Esophagus squamous epithelium (tissue), 5 donors: ENCODE measurements around the gene MYO1D. TPM values are rescaled to one million over a fixed set of nuclear protein-coding genes. Genes with fewer than 3 reads are reported as not detected.
"Not testable (repeated sequence)": the region's sequence is repeated elsewhere in the genome, so short reads cannot be mapped to it uniquely, and the experiment has no call there.

Source experiments
- DNase-seq: peaks from one replicate; lab custom pipeline; 2025; lab: John Stamatoyannopoulos, UW
- H3K27ac ChIP-seq, 4 donors: fragments of 200-600 bp; sonication (generic); one replicate each; pipeline ENCODE4 v1.5.1; 2016 to 2019; ENCODE audit warnings: mild to moderate bottlenecking in 1 of 4
- H3K27me3 ChIP-seq, 4 donors: fragments of 200-600 bp; sonication (generic); 1 replicate in 3 of 4; 2 replicates in 1 of 4; pipeline versions ENCODE4 v1.5.1 to v1.6.0; 2017 to 2021; ENCODE audit warnings: antibody characterized with exemption in 1 of 4
- H3K36me3 ChIP-seq, 3 donors: fragments of 200-600 bp; sonication (generic); one replicate each; pipeline ENCODE4 v1.5.1; 2016 to 2019
- H3K4me1 ChIP-seq, 3 donors: fragments of 200-600 bp; sonication (generic); one replicate each; pipeline ENCODE4 v1.5.1; 2017 to 2019
- H3K4me3 ChIP-seq, 4 donors: fragments of 200-600 bp; sonication (generic); 1 replicate in 3 of 4; 2 replicates in 1 of 4; pipeline ENCODE4 v1.5.1; 2016 to 2019; ENCODE audit warnings: mild to moderate bottlenecking in 2 of 4, moderate library complexity in 1 of 4
- H3K9me3 ChIP-seq, 3 donors: fragments of 200-600 bp; sonication (generic); one replicate each; pipeline ENCODE4 v1.5.1; 2016 to 2019
- CTCF ChIP-seq, 6 experiments: fragments of 450-650 bp in 4 of 6; fragments of 200-600 bp in 2 of 6; sonication (generic) in 2 of 6; IDR thresholded peaks; one replicate each; pipeline ENCODE4 v1.5.1; 2016 to 2019; ENCODE audit warnings: antibody characterized with exemption in 6 of 6, mild to moderate bottlenecking in 4 of 6, moderate library complexity in 4 of 6
- POLR2A ChIP-seq, 4 donors: fragments of 450-650 bp; IDR thresholded peaks; one replicate each; pipeline ENCODE4 v1.6.1; 2017; ENCODE audit warnings: antibody characterized with exemption in 4 of 4, mild to moderate bottlenecking in 4 of 4, moderate library complexity in 3 of 4
- WGBS, 2 donors: methylation state at CpG; one replicate each; pipeline ENCODE4 v1.1.5; 2018; 5-methylcytosine and 5-hydroxymethylcytosine counted together
- intact Hi-C: fragments of 100-400 bp; cut with DNase I; formaldehyde crosslinking; loops from one replicate; pipeline ENCODE4 v1.15.0; 2022
- total RNA-seq, 4 donors: library from RNA; depleted of rRNA; stranded (reverse); fragments of >200 nt; gene quantifications; one replicate each; pipeline ENCODE4 v1.1.0, GENCODE V29; 2016
- donor health status: DM: yes; HTN: yes; CAD: no.

Gene MYO1D
- total RNA-seq, 4 donors from 2014 or later = 58.8 to 86.8 (median 64.3) TPM

GRCh38 chr17:32529604-32530003 is 347.3 kb downstream of the MYO1D start:
- peaks cover 0 to 22% (median 0%) of the 10 kb centered on the region in 3 donors for H3K36me3 ChIP-seq
- intact Hi-C loops = no loop called here
- H3K9me3 ChIP-seq = no peaks in the 10 kb centered on the region
- H3K4me1 ChIP-seq = no peaks in the 10 kb centered on the region
- WGBS, 2 donors = 65 to 74% methylated on average over 9 to 10 of the region's 10 CpGs
- DNase-seq = no peak
- H3K27me3 ChIP-seq = no peaks in the 10 kb centered on the region
- no peak for TF ChIP-seq POLR2A (IDR thresholded peaks at IDR 0.05)
- TF ChIP-seq CTCF (IDR thresholded peaks at IDR 0.05) = no peak
- H3K4me3 ChIP-seq = no peak overlapping the region
- H3K27ac ChIP-seq = no peak overlapping the region

GRCh38 chr17:32528825-32529224 is 348.1 kb downstream of the MYO1D start:
- Histone ChIP-seq H3K36me3 (peaks cover 0 to 22% (median 0%) of the 10 kb centered on the region in 3 donors), H3K27me3 (no peaks in the 10 kb centered on the region), H3K4me1 (no peaks in the 10 kb centered on the region), H3K9me3 (no peaks in the 10 kb centered on the region), H3K4me3 (no peak overlapping the region), H3K27ac (no peak overlapping the region)
- WGBS, 2 donors = 81 to 91% methylated on average over 7 of the region's 7 CpGs
- no peak for TF ChIP-seq POLR2A (IDR thresholded peaks at IDR 0.05)
- TF ChIP-seq CTCF (IDR thresholded peaks at IDR 0.05) = no peak
- DNase-seq = no peak
- intact Hi-C loops = no loop called here

- Histone ChIP-seq H3K4me3 (no peak overlapping the region), H3K9me3 (no peaks in the 10 kb centered on the region), H3K27ac (no peak overlapping the region), H3K36me3 (peaks cover 0 to 13% (median 0%) of the 10 kb centered on the region in 3 donors), H3K27me3 (no peaks in the 10 kb centered on the region), H3K4me1 (no peaks in the 10 kb centered on the region)
- no peak for TF ChIP-seq POLR2A (IDR thresholded peaks at IDR 0.05)
- TF ChIP-seq CTCF (IDR thresholded peaks at IDR 0.05) = no peak
- WGBS, 2 donors = 86 to 100% methylated on average over 2 to 4 of the region's 4 CpGs
- DNase-seq = no peak
- intact Hi-C loops = no loop called here
Measured at GRCh38 chr17:32527146-32527545, 349.8 kb downstream of the MYO1D start.

- no peaks in the 10 kb centered on the region for H3K9me3 ChIP-seq
- no peak for DNase-seq
- H3K4me3 ChIP-seq = no peak overlapping the region
- H3K27ac ChIP-seq = no peak overlapping the region
- intact Hi-C loops = no loop called here
- TF ChIP-seq POLR2A (IDR thresholded peaks at IDR 0.05) = no peak
- no peak for TF ChIP-seq CTCF (IDR thresholded peaks at IDR 0.05)
- H3K36me3 ChIP-seq = peaks cover 0 to 13% (median 0%) of the 10 kb centered on the region in 3 donors
- H3K27me3 ChIP-seq = no peaks in the 10 kb centered on the region
- H3K4me1 ChIP-seq = peaks cover 1 to 7% (median 2%) of the 10 kb centered on the region in 3 donors
- 53 to 58% methylated on average over 4 of the region's 4 CpGs for WGBS, 2 donors
Measured at GRCh38 chr17:32525122-32525521, 351.8 kb downstream of the MYO1D start.

GRCh38 chr17:32524553-32524880 is 352.4 kb downstream of the MYO1D start:
- H3K27me3 ChIP-seq, H3K9me3 ChIP-seq, H3K4me3 ChIP-seq, DNase-seq, intact Hi-C loops, H3K27ac ChIP-seq: not testable (repeated sequence)
- peaks cover 0 to 11% (median 0%) of the 10 kb centered on the region in 3 donors for H3K36me3 ChIP-seq
- peaks cover 5 to 13% (median 6%) of the 10 kb centered on the region in 3 donors for H3K4me1 ChIP-seq
- 81 to 96% methylated on average over 3 to 6 of the region's 6 CpGs for WGBS, 2 donors
